Transverse colon (tissue), 4 donors: ENCODE data around the gene CDKN2B-AS1.

Experiments used
- POLR2A ChIP-seq: fragments of 450-650 bp; IDR thresholded peaks from one replicate; pipeline ENCODE4 v1.6.1; 2016; ENCODE audit warnings: antibody characterized with exemption, mild to moderate bottlenecking, moderate library complexity
- POLR2AphosphoS5 ChIP-seq, 3 donors: sonication (generic); formaldehyde crosslinking; IDR thresholded peaks; one replicate each; pipeline ENCODE4 v1.6.1; 2016; ENCODE audit warnings: antibody characterized with exemption in 3 of 3
- TF ChIP-seq, protein P1 (sequence below), 5 experiments: fragments of 200-600 bp in 3 of 5; fragments of 450-650 bp in 2 of 5; sonication (generic) in 3 of 5; IDR thresholded peaks; 1 replicate in 2 of 5; 2 replicates in 3 of 5; pipeline ENCODE4 v1.5.1; 2016 to 2017; ENCODE audit warnings: antibody characterized with exemption in 5 of 5, inconsistent platforms in 3 of 5, mild to moderate bottlenecking in 2 of 5, moderate library complexity in 1 of 5

GRCh38 chr9:21976334-21976875 lies 18.2 kb upstream of the CDKN2B-AS1 start:
- TF ChIP-seq POLR2A: no peak
- TF ChIP-seq, protein P1, sequence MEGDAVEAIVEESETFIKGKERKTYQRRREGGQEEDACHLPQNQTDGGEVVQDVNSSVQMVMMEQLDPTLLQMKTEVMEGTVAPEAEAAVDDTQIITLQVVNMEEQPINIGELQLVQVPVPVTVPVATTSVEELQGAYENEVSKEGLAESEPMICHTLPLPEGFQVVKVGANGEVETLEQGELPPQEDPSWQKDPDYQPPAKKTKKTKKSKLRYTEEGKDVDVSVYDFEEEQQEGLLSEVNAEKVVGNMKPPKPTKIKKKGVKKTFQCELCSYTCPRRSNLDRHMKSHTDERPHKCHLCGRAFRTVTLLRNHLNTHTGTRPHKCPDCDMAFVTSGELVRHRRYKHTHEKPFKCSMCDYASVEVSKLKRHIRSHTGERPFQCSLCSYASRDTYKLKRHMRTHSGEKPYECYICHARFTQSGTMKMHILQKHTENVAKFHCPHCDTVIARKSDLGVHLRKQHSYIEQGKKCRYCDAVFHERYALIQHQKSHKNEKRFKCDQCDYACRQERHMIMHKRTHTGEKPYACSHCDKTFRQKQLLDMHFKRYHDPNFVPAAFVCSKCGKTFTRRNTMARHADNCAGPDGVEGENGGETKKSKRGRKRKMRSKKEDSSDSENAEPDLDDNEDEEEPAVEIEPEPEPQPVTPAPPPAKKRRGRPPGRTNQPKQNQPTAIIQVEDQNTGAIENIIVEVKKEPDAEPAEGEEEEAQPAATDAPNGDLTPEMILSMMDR (IDR thresholded peaks at IDR 0.05): no peak
- no peak for TF ChIP-seq POLR2AphosphoS5 (IDR thresholded peaks at IDR 0.05)
